ENCODE results near the gene HEG1.

GRCh38 chr3:125022206-125022605 lies 33.6 kb downstream of the HEG1 start:
- TF ChIP-seq, protein P1, sequence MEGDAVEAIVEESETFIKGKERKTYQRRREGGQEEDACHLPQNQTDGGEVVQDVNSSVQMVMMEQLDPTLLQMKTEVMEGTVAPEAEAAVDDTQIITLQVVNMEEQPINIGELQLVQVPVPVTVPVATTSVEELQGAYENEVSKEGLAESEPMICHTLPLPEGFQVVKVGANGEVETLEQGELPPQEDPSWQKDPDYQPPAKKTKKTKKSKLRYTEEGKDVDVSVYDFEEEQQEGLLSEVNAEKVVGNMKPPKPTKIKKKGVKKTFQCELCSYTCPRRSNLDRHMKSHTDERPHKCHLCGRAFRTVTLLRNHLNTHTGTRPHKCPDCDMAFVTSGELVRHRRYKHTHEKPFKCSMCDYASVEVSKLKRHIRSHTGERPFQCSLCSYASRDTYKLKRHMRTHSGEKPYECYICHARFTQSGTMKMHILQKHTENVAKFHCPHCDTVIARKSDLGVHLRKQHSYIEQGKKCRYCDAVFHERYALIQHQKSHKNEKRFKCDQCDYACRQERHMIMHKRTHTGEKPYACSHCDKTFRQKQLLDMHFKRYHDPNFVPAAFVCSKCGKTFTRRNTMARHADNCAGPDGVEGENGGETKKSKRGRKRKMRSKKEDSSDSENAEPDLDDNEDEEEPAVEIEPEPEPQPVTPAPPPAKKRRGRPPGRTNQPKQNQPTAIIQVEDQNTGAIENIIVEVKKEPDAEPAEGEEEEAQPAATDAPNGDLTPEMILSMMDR (IDR thresholded peaks at IDR 0.05) = no peak
- no peak for TF ChIP-seq POLR2A (IDR thresholded peaks at IDR 0.05)
